ENCODE measurements around the gene ADM5. TPM values are rescaled to one million over a fixed set of nuclear protein-coding genes. Genes with fewer than 3 reads are reported as not detected.

The ADM5 gene, protein sequence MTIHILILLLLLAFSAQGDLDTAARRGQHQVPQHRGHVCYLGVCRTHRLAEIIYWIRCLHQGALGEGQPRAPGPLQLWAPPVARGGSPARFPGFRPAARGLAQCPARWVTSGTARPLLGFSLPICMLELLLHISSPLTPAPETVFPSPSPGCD
- under 1 TPM in 4 of 6 donors, not detected in 2; 0.19 to 0.47 (median 0.26) TPM for polyA plus RNA-seq (ENCODE audit: low read depth in 6 of 6)

DNA sequence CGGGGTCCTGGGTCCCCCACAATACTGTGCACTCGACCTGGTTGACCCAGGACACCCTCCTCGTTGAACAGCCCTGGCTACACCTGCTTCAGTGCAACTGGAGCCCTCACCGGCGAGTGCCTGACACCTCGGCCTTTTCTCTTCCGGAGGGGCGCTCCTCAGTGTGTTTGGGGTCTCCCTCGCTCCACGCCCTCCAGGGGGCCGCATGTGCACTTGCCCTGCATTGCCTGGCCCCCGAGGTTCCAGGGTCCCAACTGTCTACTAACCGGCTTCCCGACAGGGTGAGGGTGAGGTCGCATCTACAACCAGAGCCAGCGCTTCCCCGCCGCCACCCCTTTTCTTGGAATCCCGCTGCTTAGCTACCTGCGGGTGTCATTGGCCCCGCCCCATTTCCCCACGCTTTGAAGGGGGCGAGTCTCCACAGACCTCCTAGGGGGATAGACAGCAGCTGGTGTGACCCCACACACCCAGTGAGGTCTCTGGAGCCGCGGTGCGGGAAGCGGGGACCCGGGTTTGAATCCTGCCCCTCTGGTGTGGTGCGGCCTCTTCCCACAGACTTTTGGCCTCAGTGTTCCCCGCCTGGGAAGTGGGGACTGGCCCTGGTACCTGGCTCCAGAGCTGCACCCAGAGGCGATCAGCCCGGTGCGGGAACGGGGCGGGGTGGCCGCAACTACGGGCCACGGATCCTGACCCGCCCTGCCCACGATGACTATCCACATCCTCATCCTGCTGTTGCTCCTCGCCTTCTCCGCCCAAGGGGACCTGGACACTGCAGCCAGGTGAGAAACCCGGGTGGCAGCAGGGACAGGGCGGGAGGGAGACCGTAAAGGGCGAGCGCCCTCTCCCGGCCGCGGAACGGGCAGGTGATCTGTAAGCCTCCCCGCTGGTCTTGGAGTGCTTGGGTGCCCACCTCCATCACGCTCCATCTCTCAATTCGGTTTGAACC, at the start of gene ADM5:
Gene ADM5 (plus strand): TSS at position 462 of the 946 bp plus-strand sequence. CDS start 244 bp downstream, at position 706.
- ATAC-seq (ENCODE audit: low read depth in 2 of 2) (peak; percentile 57 to 59), DNase-seq (no peak)
- Mint-ChIP-seq H3K36me3 (peaks cover 0 to 27% of the 10 kb centered on the region in 2 donors), H3K27me3 (peaks cover 20 to 40% (median 38%) of the 10 kb centered on the region in 3 donors), H3K4me3 (peak within 1 kb of the TSS; percentile 56 to 95 (median 88)), H3K27ac (peak within 1 kb of the TSS in 2 of 6 donors; percentile 16 to 34), H3K4me1 (peaks cover 19 to 25% (median 23%) of the 10 kb centered on the region in 3 donors), H3K9me3 (peaks cover 0 to 3% (median 0%) of the 10 kb centered on the region in 7 donors)

- H3K27ac Mint-ChIP-seq: peak within 1 kb of the TSS; percentile 97 to 100 (median 99)
- no peaks in the 10 kb centered on the region for H3K36me3 Mint-ChIP-seq
- ATAC-seq (ENCODE audit: low read depth in 2 of 2) (peak; percentile 60 to 64), DNase-seq (peak; percentile 100)
- peak within 1 kb of the TSS; percentile 89 to 99 (median 97) for H3K4me3 Mint-ChIP-seq
- peaks cover 0 to 5% (median 0%) of the 10 kb centered on the region in 3 donors for H3K27me3 Mint-ChIP-seq
- H3K9me3 Mint-ChIP-seq: no peaks in the 10 kb centered on the region
- H3K4me1 Mint-ChIP-seq: peaks cover 49 to 68% (median 60%) of the 10 kb centered on the region in 3 donors
These were observed 49.1 kb upstream of the ADM5 start, which contains the start of gene RRAS for GRCh38 chr19:49640113-49640898. RRAS (minus strand) TSS chr19:49640143; CDS start chr19:49640098, 45 bp downstream.

GRCh38 chr19:49641688-49642491, 47.5 kb upstream of the ADM5 start, which contains the start of gene SCAF1:
SCAF1 (plus strand) TSS chr19:49642209; CDS start chr19:49645027, 2,818 bp downstream.
- peak within 1 kb of the TSS; percentile 97 to 100 (median 99) for H3K27ac Mint-ChIP-seq
- ATAC-seq (ENCODE audit: low read depth in 2 of 2) (peak; percentile 67), DNase-seq (peak; percentile 100)
- H3K36me3 Mint-ChIP-seq: no peaks in the 10 kb centered on the region
- H3K27me3 Mint-ChIP-seq: peaks cover 0 to 5% (median 0%) of the 10 kb centered on the region in 3 donors
- peaks cover 53 to 72% (median 69%) of the 10 kb centered on the region in 3 donors for H3K4me1 Mint-ChIP-seq
- peak within 1 kb of the TSS; percentile 89 to 99 (median 97) for H3K4me3 Mint-ChIP-seq
- no peaks in the 10 kb centered on the region for H3K9me3 Mint-ChIP-seq

GRCh38 chr19:49642492-49643035, 46.8 kb upstream of the ADM5 start:
- ATAC-seq (ENCODE audit: low read depth in 2 of 2) (no peak), DNase-seq (no peak)
- Mint-ChIP-seq H3K27me3 (peaks cover 0 to 5% (median 0%) of the 10 kb centered on the region in 3 donors), H3K4me3 (peak overlapping the region; percentile 89 to 99 (median 97)), H3K36me3 (no peaks in the 10 kb centered on the region), H3K9me3 (no peaks in the 10 kb centered on the region), H3K4me1 (peaks cover 52 to 69% (median 68%) of the 10 kb centered on the region in 3 donors), H3K27ac (peak overlapping the region; percentile 88 to 100 (median 98))

GRCh38 chr19:49643466-49643865, 45.9 kb upstream of the ADM5 start:
- H3K4me3 Mint-ChIP-seq: peak overlapping the region in 6 of 8 donors; percentile 19 to 99 (median 97)
- H3K4me1 Mint-ChIP-seq: peaks cover 45 to 62% (median 59%) of the 10 kb centered on the region in 3 donors
- H3K36me3 Mint-ChIP-seq: no peaks in the 10 kb centered on the region
- peaks cover 0 to 2% (median 0%) of the 10 kb centered on the region in 3 donors for H3K27me3 Mint-ChIP-seq
- H3K9me3 Mint-ChIP-seq: no peaks in the 10 kb centered on the region
- no peak for ATAC-seq (ENCODE audit: low read depth in 2 of 2)
- H3K27ac Mint-ChIP-seq: peak overlapping the region in 4 of 6 donors; percentile 0 to 100 (median 68)
- DNase-seq: no peak

GRCh38 chr19:49645592-49645991, 43.8 kb upstream of the ADM5 start:
- H3K9me3 Mint-ChIP-seq: no peaks in the 10 kb centered on the region
- DNase-seq (no peak), ATAC-seq (ENCODE audit: low read depth in 2 of 2) (no peak)
- H3K27ac Mint-ChIP-seq: peak overlapping the region in 2 of 6 donors; percentile 45 to 62
- no peaks in the 10 kb centered on the region for H3K36me3 Mint-ChIP-seq
- peak overlapping the region in 2 of 8 donors; percentile 63 to 90 for H3K4me3 Mint-ChIP-seq
- H3K27me3 Mint-ChIP-seq: no peaks in the 10 kb centered on the region
- peaks cover 32 to 46% (median 42%) of the 10 kb centered on the region in 3 donors for H3K4me1 Mint-ChIP-seq

GRCh38 chr19:49645995-49646394, 43.4 kb upstream of the ADM5 start:
- DNase-seq (no peak), ATAC-seq (ENCODE audit: low read depth in 2 of 2) (no peak)
- Mint-ChIP-seq H3K4me1 (peaks cover 28 to 42% (median 38%) of the 10 kb centered on the region in 3 donors), H3K36me3 (no peaks in the 10 kb centered on the region), H3K27ac (peak overlapping the region in 2 of 6 donors; percentile 45 to 65), H3K9me3 (no peaks in the 10 kb centered on the region), H3K27me3 (no peaks in the 10 kb centered on the region), H3K4me3 (peak overlapping the region in 1 of 8 donors; percentile 90)

DNA sequence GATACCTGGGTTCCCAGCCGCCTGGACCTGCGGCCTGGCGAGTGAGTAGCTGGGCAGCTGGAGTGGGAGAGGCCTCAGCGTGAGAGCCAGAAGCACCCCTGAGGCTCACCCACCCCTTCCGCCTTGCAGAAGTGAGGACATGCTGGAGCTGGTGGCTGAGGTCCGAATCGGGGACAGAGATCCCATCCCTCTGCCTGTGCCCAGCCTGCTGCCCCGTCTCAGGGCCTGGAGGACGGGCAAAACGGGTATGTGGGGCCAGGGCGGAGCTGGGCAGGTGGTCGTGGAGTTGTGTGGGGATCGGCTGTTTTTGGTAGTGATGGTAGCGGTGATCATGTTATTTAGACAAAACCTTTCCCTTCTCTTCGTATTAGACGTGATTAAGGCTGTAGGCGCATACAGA, 42.8 kb upstream of the ADM5 start:
- ATAC-seq (ENCODE audit: low read depth in 2 of 2) (no peak), DNase-seq (no peak)
- no peaks in the 10 kb centered on the region for H3K27me3 Mint-ChIP-seq
- no peaks in the 10 kb centered on the region for H3K9me3 Mint-ChIP-seq
- no peak overlapping the region for H3K4me3 Mint-ChIP-seq
- no peaks in the 10 kb centered on the region for H3K36me3 Mint-ChIP-seq
- H3K4me1 Mint-ChIP-seq: peaks cover 27 to 37% (median 37%) of the 10 kb centered on the region in 3 donors
- no peak overlapping the region for H3K27ac Mint-ChIP-seq

DNA sequence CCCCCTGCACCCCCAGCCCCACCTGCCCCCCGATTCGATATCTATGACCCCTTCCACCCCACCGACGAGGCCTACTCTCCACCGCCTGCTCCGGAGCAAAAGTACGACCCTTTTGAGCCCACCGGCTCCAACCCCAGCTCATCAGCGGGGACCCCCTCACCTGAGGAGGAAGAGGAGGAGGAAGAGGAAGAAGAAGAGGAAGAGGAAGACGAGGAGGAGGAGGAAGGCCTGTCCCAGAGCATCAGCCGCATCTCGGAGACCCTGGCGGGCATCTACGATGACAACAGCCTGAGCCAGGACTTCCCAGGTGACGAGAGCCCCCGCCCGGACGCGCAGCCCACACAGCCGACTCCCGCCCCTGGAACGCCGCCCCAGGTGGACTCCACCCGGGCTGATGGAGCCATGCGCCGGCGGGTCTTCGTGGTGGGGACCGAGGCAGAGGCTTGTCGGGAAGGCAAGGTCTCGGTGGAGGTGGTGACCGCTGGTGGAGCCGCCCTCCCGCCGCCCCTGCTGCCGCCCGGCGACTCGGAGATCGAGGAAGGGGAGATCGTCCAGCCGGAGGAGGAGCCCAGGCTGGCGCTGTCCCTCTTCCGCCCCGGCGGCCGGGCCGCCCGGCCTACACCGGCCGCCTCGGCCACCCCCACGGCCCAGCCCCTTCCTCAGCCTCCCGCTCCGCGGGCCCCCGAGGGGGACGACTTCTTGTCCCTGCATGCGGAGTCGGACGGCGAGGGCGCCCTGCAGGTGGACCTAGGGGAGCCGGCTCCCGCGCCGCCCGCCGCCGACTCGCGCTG, 38.2 kb upstream of the ADM5 start:
- no peaks in the 10 kb centered on the region for H3K9me3 Mint-ChIP-seq
- H3K4me3 Mint-ChIP-seq: no peak overlapping the region
- no peaks in the 10 kb centered on the region for H3K27me3 Mint-ChIP-seq
- DNase-seq: no peak
- H3K36me3 Mint-ChIP-seq: peaks cover 6 to 7% of the 10 kb centered on the region in 2 donors
- H3K27ac Mint-ChIP-seq: no peak overlapping the region
- ATAC-seq (ENCODE audit: low read depth in 2 of 2): no peak
- peaks cover 0 to 4% (median 2%) of the 10 kb centered on the region in 3 donors for H3K4me1 Mint-ChIP-seq

- Mint-ChIP-seq H3K27ac (peak overlapping the region in 1 of 6 donors; percentile 47), H3K36me3 (peaks cover 6 to 7% of the 10 kb centered on the region in 2 donors), H3K4me3 (no peak overlapping the region), H3K4me1 (peaks cover 0 to 3% (median 0%) of the 10 kb centered on the region in 3 donors), H3K9me3 (no peaks in the 10 kb centered on the region), H3K27me3 (no peaks in the 10 kb centered on the region)
- no peak for DNase-seq
- ATAC-seq (ENCODE audit: low read depth in 2 of 2): no peak
These were observed 37.4 kb upstream of the ADM5 start for GRCh38 chr19:49651820-49652550.

Measured in naive B cell (primary cell).